Cardiac muscle cell (in vitro differentiated cells and primary cell): ENCODE measurements around the gene TNIK. TPM values are rescaled to one million over a fixed set of nuclear protein-coding genes. Genes with fewer than 3 reads are reported as not detected.

Experiments
- DNase-seq, 2 donors: peaks; one replicate each; pipeline versions ENCODE4 v3.0.0 to v3.0.0-alpha.2; 2010 to 2017; ENCODE audit warnings: low read depth in 1 of 2, low spot score in 1 of 2
- H3K27ac ChIP-seq: fragments of 200-600 bp; sonication (generic); 2 replicates; pipeline ENCODE4 v1.5.1; 2016
- H3K27me3 ChIP-seq: fragments of 200-600 bp; sonication (generic); 2 replicates; pipeline ENCODE4 v1.6.0; 2016; ENCODE audit warnings: control low read depth
- H3K36me3 ChIP-seq: fragments of 200-600 bp; sonication (generic); 2 replicates; pipeline ENCODE4 v1.5.1; 2016; ENCODE audit warnings: control low read depth
- H3K4me1 ChIP-seq: fragments of 200-600 bp; sonication (generic); 2 replicates; pipeline ENCODE4 v1.8.1; 2017; ENCODE audit warnings: low read depth, mild to moderate bottlenecking, mixed run types
- H3K4me3 ChIP-seq: fragments of 200-600 bp; sonication (generic); 2 replicates; pipeline ENCODE4 v1.5.1; 2016; ENCODE audit warnings: mild to moderate bottlenecking
- H3K9me3 ChIP-seq: fragments of 200-600 bp; sonication (generic); 2 replicates; pipeline ENCODE4 v1.5.1; 2017; ENCODE audit warnings: low read depth, mild to moderate bottlenecking, control low read depth
- polyA plus RNA-seq: library from polyadenylated mRNA; unstranded; fragments of >200 nt; fragmentation: Nextera tagmentation; extraction: Ambion mirVana; gene quantifications from 2 replicates; pipeline ENCODE4 v1.2.1, GENCODE V29; 2016
- total RNA-seq: library from RNA; depleted of rRNA; stranded (reverse); fragments of >200 nt; gene quantifications from 2 replicates; pipeline ENCODE4 v1.2.3, GENCODE V29; 2016
- TF ChIP-seq, protein P1 (sequence below): IDR thresholded peaks from 2 replicates; pipeline ENCODE4 v1.5.1; 2012; ENCODE audit warnings: low read depth, mild to moderate bottlenecking, low read length

Gene TNIK
- total and polyA plus RNA-seq, 2 experiments from 2014 or later = 32.8 to 55.1 TPM

GRCh38 chr3:171485338-171485737 lies 25.1 kb upstream of the TNIK start:
- Histone ChIP-seq H3K4me3 (no peak overlapping the region), H3K4me1 (no peaks in the 10 kb centered on the region), H3K9me3 (no peaks in the 10 kb centered on the region), H3K36me3 (no peaks in the 10 kb centered on the region), H3K27ac (no peak overlapping the region), H3K27me3 (no peaks in the 10 kb centered on the region)
- TF ChIP-seq, protein P1, sequence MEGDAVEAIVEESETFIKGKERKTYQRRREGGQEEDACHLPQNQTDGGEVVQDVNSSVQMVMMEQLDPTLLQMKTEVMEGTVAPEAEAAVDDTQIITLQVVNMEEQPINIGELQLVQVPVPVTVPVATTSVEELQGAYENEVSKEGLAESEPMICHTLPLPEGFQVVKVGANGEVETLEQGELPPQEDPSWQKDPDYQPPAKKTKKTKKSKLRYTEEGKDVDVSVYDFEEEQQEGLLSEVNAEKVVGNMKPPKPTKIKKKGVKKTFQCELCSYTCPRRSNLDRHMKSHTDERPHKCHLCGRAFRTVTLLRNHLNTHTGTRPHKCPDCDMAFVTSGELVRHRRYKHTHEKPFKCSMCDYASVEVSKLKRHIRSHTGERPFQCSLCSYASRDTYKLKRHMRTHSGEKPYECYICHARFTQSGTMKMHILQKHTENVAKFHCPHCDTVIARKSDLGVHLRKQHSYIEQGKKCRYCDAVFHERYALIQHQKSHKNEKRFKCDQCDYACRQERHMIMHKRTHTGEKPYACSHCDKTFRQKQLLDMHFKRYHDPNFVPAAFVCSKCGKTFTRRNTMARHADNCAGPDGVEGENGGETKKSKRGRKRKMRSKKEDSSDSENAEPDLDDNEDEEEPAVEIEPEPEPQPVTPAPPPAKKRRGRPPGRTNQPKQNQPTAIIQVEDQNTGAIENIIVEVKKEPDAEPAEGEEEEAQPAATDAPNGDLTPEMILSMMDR = no peak
- no peak for DNase-seq

- H3K9me3 ChIP-seq = no peaks in the 10 kb centered on the region
- no peaks in the 10 kb centered on the region for H3K4me1 ChIP-seq
- no peak for DNase-seq
- TF ChIP-seq, protein P1 = no peak
- H3K27me3 ChIP-seq = no peaks in the 10 kb centered on the region
- no peak overlapping the region for H3K27ac ChIP-seq
- H3K36me3 ChIP-seq = no peaks in the 10 kb centered on the region
- no peak overlapping the region for H3K4me3 ChIP-seq
Measured at GRCh38 chr3:171481011-171481410, 20.8 kb upstream of the TNIK start.

GRCh38 chr3:171480526-171480925 lies 20.3 kb upstream of the TNIK start:
- TF ChIP-seq, protein P1 = no peak
- Histone ChIP-seq H3K36me3 (no peaks in the 10 kb centered on the region), H3K4me1 (no peaks in the 10 kb centered on the region), H3K27ac (no peak overlapping the region), H3K4me3 (no peak overlapping the region), H3K27me3 (no peaks in the 10 kb centered on the region), H3K9me3 (no peaks in the 10 kb centered on the region)
- DNase-seq = no peak

DNA sequence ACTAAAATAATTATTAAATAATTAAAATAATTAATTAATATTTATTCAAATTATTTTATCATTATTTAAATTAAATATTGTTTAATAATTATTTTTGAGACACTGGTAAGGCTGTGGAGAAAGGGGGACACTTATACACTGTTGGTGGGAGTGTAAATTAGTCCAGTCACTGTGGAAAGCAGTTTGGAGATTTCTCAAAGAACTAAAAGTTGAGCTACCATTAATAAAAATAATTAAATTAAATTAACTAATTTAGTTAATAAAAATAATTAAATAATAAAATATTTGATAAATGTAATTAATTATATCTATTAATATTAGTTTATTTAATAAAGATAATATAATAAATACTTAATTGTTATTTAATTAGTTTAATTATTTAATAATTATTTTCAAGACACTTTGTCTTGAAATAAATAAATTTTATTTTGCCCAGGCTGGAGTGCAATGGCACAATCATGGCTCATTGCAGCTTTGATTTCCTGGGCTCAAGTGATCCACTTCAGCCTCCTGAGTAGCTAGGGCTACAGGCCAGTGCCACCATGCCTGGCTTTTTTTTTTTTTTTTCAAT lies 16.4 kb upstream of the TNIK start:
- Histone ChIP-seq H3K27ac (no peak overlapping the region), H3K36me3 (no peaks in the 10 kb centered on the region), H3K4me3 (no peak overlapping the region), H3K4me1 (no peaks in the 10 kb centered on the region), H3K9me3 (no peaks in the 10 kb centered on the region), H3K27me3 (no peaks in the 10 kb centered on the region)
- TF ChIP-seq, protein P1 = no peak
- DNase-seq = no peak

DNA sequence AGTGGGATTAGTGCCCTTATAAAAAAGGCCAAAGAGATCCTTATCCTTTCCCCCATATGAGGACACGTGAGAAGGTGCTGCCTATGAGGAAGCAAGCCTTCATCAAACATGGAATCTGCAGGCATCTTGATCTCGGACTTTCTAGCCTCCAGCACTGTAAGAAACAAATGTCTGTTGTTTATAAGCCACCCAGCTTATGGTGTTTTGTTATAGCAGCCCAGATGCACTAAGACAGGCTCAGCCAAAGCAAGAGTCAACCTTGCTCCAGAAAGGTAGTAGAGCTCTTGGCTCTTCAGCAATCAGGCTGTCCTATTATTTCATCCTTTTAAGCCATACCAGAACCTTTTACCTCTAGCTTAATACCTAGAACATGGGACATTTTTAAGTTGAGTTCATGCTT lies 12.3 kb upstream of the TNIK start:
- no peak for DNase-seq
- H3K9me3 ChIP-seq = no peaks in the 10 kb centered on the region
- H3K4me3 ChIP-seq = no peak overlapping the region
- TF ChIP-seq, protein P1 = no peak
- H3K4me1 ChIP-seq = peaks cover 14% of the 10 kb centered on the region
- no peaks in the 10 kb centered on the region for H3K27me3 ChIP-seq
- H3K27ac ChIP-seq = no peak overlapping the region
- no peaks in the 10 kb centered on the region for H3K36me3 ChIP-seq
